ENCODE measurements around the gene SNTG2.

- no peak for TF ChIP-seq ZBTB7A (CRISPR knock-in tag; IDR thresholded peaks at IDR 0.05)
- TF ChIP-seq CTCF (CRISPR knock-in tag; IDR thresholded peaks at IDR 0.05), result no peak
- no peak for TF ChIP-seq PRDM10 (CRISPR knock-in tag; IDR thresholded peaks at IDR 0.05; ENCODE audit: low read depth)
- TF ChIP-seq ZNF337 (CRISPR knock-in tag; IDR thresholded peaks at IDR 0.05; ENCODE audit: borderline replicate concordance, low read depth), result no peak
- no peak for TF ChIP-seq POLR2AphosphoS5 (IDR thresholded peaks at IDR 0.05; ENCODE audit: low read depth, low read length)
Measured at GRCh38 chr2:1253629-1254028, 303.0 kb downstream of the SNTG2 start.
